ENCODE data around the gene DEFB131A. TPM values are rescaled to one million over a fixed set of nuclear protein-coding genes. Genes with fewer than 3 reads are reported as not detected.
"Not testable (repeated sequence)": the region's sequence is repeated elsewhere in the genome, so short reads cannot be mapped to it uniquely, and the experiment has no call there.

Gene DEFB131A, protein sequence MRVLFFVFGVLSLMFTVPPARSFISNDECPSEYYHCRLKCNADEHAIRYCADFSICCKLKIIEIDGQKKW
- total RNA-seq: not detected

- DNase-seq; H3K4me3 ChIP-seq; H3K9me3 ChIP-seq; intact Hi-C loops (cut with DNase I); H3K27ac ChIP-seq; H3K4me1 ChIP-seq; H3K36me3 ChIP-seq; H3K27me3 ChIP-seq: not testable (repeated sequence)
- 52 to 54% methylated on average over 3 of the region's 3 CpGs for WGBS, 2 donors
Measured at GRCh38 chr4:9444114-9444513, at the start of gene DEFB131A. Gene DEFB131A, plus strand, starts transcription at chr4:9444414. Its CDS starts 120 bp downstream, at chr4:9444534.

DNA sequence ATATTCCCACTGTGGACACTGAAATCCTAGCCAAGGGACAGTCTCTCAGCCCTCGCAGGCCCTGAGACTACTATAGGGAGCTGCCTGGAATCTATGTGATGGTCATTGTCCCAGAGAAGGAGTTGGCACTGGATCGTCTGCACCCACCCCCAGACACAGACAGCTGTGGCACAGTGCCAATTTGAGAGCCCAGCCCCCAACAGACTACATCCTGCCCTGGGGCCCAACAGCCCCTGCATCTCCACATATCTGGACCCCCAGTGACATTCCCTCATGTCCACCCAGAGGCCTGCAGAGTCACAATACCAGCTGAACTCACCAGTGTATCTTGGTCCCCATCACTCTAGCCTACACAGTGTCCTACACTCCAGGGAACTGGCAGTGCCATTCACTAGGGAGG is 38.4 kb upstream of the DEFB131A start:
- H3K36me3 ChIP-seq; intact Hi-C loops (cut with DNase I); H3K9me3 ChIP-seq; H3K27ac ChIP-seq; H3K27me3 ChIP-seq; H3K4me3 ChIP-seq; H3K4me1 ChIP-seq; DNase-seq: not testable (repeated sequence)
- WGBS, 2 donors: 71 to 100% methylated on average over 1 to 2 of the region's 2 CpGs

DNA sequence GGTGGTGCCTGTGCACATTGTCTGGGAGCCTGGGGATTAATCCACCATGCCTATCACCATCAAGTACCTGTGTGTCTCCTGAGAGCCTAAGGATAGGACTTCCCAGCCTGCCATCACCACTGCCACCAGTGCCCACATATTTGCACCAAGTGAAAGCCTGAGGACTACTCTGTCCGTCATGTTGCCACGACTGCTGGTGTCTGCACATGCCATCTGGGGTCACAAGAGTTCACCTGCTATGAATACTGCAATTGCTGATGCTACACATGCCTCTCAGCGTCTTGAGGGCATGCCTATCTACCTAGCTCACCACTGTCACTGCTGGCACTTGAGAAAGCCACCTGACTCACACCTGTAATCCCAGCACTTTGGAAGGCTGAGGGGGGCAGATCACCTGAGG is 37.7 kb upstream of the DEFB131A start:
- intact Hi-C loops (cut with DNase I); H3K36me3 ChIP-seq; H3K27ac ChIP-seq; DNase-seq; H3K27me3 ChIP-seq; H3K9me3 ChIP-seq; H3K4me3 ChIP-seq; H3K4me1 ChIP-seq: not testable (repeated sequence)
- 100% methylated on average over 1 of the region's 3 CpGs; no CpG with 5 or more reads in 1 of the 2 donors for WGBS, 2 donors

DNA sequence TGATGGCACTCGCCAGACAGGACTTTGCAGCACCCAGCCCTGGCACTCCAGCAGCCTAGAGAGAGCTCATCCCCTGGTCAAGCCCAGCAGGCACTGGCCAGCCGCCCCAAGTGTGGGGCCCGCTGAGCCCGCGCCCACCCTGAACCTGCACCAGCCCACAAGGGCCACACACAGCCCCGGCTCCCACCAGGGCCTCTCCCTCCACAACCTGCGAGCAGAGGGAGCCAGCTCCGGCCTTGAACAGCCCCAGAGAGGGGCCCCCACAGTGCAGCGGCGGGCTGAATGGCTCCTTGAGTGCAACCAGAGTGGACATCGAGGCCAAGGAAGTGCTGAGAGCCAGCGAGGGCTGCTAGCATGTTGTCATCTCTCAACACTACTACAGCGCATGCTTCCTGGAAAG is 34.4 kb upstream of the DEFB131A start:
- TF ChIP-seq POLR2A (IDR thresholded peaks at IDR 0.05): no peak
- TF ChIP-seq, protein P1, sequence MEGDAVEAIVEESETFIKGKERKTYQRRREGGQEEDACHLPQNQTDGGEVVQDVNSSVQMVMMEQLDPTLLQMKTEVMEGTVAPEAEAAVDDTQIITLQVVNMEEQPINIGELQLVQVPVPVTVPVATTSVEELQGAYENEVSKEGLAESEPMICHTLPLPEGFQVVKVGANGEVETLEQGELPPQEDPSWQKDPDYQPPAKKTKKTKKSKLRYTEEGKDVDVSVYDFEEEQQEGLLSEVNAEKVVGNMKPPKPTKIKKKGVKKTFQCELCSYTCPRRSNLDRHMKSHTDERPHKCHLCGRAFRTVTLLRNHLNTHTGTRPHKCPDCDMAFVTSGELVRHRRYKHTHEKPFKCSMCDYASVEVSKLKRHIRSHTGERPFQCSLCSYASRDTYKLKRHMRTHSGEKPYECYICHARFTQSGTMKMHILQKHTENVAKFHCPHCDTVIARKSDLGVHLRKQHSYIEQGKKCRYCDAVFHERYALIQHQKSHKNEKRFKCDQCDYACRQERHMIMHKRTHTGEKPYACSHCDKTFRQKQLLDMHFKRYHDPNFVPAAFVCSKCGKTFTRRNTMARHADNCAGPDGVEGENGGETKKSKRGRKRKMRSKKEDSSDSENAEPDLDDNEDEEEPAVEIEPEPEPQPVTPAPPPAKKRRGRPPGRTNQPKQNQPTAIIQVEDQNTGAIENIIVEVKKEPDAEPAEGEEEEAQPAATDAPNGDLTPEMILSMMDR (IDR thresholded peaks at IDR 0.05): no peak
- Histone ChIP-seq H3K4me1 (no peaks in the 10 kb centered on the region), H3K4me3 (no peak overlapping the region), H3K27me3 (no peaks in the 10 kb centered on the region), H3K27ac (no peak overlapping the region), H3K9me3 (no peaks in the 10 kb centered on the region), H3K36me3 (no peaks in the 10 kb centered on the region)
- 100% methylated on average over 1 of the region's 13 CpGs for WGBS, 2 donors
- intact Hi-C loops (cut with DNase I): no loop called here
- no peak for DNase-seq

DNA sequence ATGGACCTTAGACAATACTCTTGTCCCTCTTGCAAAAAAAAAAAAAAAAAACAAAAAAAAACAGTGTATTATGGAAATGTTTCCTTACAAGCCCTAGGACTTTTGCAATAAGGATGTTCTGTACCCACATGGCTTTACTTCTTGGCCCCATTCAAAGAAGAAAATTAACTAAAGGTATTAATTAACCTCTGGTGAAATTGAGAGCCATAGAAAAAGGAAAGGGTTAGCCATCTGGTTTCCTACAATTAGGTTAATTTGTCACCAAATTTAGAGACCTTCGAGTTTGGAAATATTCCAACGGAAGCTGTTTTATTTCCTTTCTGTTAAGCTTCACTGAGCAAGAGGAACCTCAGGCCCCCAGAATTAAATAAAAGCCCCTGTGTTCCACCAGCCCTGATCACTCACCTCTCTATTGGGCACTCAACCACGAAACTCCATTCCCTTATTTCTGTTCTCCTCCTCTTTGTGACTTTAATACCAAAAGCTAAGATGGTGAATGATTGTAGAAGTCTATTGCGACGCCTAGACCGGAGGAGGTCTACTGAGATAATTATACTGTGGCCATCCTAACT is 22.2 kb upstream of the DEFB131A start:
- H3K9me3 ChIP-seq; DNase-seq; H3K27ac ChIP-seq; H3K4me1 ChIP-seq; H3K4me3 ChIP-seq; H3K36me3 ChIP-seq; H3K27me3 ChIP-seq; intact Hi-C loops (cut with DNase I): not testable (repeated sequence)
- 53 to 67% methylated on average over 6 of the region's 6 CpGs for WGBS, 2 donors

- DNase-seq; H3K4me3 ChIP-seq; intact Hi-C loops (cut with DNase I): not testable (repeated sequence)
Measured at GRCh38 chr4:9425916-9426315, 18.3 kb upstream of the DEFB131A start.

DNA sequence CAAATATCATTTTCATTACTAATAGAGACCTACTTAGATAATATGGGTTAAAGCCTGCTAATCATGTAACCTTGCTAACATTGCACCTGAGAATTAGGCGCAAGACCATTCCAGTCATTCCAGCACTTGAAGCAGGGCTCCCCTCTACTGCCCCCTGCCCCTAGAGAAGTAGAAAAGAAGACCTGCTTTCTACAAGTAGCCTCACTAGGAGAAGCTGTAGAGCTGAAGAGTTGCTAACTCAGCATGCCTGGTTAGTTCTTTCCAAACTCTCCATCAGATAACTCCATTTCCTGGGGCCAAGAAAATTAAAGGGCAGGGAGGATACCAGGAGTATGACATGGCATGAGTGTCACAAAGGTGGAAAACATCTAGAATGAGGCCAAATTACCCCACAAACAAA is 14.2 kb upstream of the DEFB131A start:
- intact Hi-C loops (cut with DNase I); DNase-seq; H3K27me3 ChIP-seq; H3K4me1 ChIP-seq; H3K9me3 ChIP-seq; H3K36me3 ChIP-seq; H3K4me3 ChIP-seq; H3K27ac ChIP-seq: not testable (repeated sequence)
- WGBS, 2 donors: 39 to 46% methylated on average over 1 of the region's 1 CpG

More at GRCh38 chr4:9425916-9426315, 18.3 kb upstream of the DEFB131A start:
- WGBS, 2 donors: 41 to 57% methylated on average over 1 of the region's 1 CpG
- not testable (repeated sequence) for H3K27me3 ChIP-seq, H3K4me1 ChIP-seq, H3K36me3 ChIP-seq, H3K27ac ChIP-seq, H3K9me3 ChIP-seq

DNA sequence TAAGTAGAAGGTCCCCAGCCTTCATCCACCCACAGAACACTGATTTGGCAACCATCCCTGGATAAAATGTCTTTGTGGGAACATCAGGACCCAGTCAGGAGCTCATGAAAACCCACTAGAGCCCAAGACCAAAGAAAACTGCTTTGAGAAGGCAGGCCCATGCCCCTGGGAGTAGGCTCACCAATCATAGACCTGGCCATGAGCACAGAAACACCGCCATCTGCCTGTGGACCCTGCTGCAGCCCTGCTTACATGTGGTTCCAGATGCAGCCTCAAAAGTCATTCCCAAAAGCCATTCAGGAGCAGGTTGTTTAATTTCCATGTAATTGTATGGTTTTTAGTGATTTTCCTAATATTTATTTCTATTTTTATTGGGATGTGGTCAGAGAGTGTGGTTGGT is 10.9 kb upstream of the DEFB131A start:
- H3K27ac ChIP-seq; H3K4me3 ChIP-seq; H3K9me3 ChIP-seq; H3K36me3 ChIP-seq; H3K4me1 ChIP-seq; intact Hi-C loops (cut with DNase I); H3K27me3 ChIP-seq; DNase-seq: not testable (repeated sequence)
- 67 to 80% methylated on average over 1 of the region's 1 CpG for WGBS, 2 donors

DNA sequence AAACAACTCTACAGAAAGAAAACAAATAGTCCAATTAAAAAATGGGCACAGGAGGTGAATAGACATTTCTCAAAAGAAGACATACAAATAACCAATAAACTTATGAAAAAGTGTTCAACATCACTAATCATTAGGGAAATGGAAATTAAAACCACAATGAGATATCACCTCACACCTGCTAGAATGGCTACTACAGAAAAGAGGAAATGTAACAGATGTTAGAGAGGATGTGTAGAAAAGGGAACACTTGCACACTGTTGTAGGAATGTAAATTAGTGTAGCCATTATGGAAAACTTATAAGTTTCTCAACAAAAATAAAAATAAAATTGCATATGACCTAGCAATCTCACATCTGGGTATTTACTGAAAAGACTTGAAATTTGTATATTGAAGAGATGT is 7.5 kb upstream of the DEFB131A start:
- H3K27ac ChIP-seq; H3K27me3 ChIP-seq; intact Hi-C loops (cut with DNase I); H3K4me3 ChIP-seq; H3K4me1 ChIP-seq; H3K9me3 ChIP-seq; H3K36me3 ChIP-seq; DNase-seq: not testable (repeated sequence)

GRCh38 chr4:9442355-9442754 is 1.9 kb upstream of the DEFB131A start:
- intact Hi-C loops (cut with DNase I); H3K27me3 ChIP-seq; H3K9me3 ChIP-seq; DNase-seq; H3K27ac ChIP-seq; H3K4me1 ChIP-seq; H3K4me3 ChIP-seq; H3K36me3 ChIP-seq: not testable (repeated sequence)
- WGBS, 2 donors: 56 to 63% methylated on average over 4 of the region's 4 CpGs

DNA sequence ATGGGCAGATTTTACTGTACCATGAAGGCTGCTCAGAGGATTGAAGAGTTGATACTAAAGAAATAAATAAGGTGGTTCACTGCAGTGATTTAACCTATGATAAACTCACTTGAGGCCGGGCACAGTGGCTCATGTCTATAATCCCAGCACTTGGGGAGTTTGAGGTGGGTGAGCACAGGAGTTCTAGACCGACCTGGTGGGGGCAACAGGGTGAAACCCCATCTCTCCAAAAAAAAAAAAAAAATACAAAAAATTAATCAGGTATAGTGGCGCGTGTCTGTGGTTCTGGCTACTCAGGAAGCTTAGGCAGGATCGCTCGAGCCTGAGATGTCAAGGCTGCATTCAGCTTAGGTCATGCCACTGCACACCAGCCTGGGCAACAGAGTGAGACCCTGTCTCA is 467 bp downstream of the DEFB131A start:
- H3K27me3 ChIP-seq; DNase-seq; H3K4me1 ChIP-seq; H3K36me3 ChIP-seq; H3K4me3 ChIP-seq; H3K27ac ChIP-seq; H3K9me3 ChIP-seq; intact Hi-C loops (cut with DNase I): not testable (repeated sequence)
- WGBS, 2 donors: 71 to 85% methylated on average over 5 to 6 of the region's 6 CpGs

GRCh38 chr4:9452251-9452650 is 8.0 kb downstream of the DEFB131A start:
- H3K4me1 ChIP-seq; H3K9me3 ChIP-seq; H3K4me3 ChIP-seq; H3K36me3 ChIP-seq; intact Hi-C loops (cut with DNase I); H3K27me3 ChIP-seq; DNase-seq; H3K27ac ChIP-seq: not testable (repeated sequence)
- 58 to 72% methylated on average over 10 of the region's 10 CpGs for WGBS, 2 donors

GRCh38 chr4:9454284-9454683 is 10.1 kb downstream of the DEFB131A start:
- intact Hi-C loops (cut with DNase I); H3K36me3 ChIP-seq; H3K4me1 ChIP-seq; H3K27me3 ChIP-seq; H3K27ac ChIP-seq; H3K4me3 ChIP-seq; H3K9me3 ChIP-seq; DNase-seq: not testable (repeated sequence)
- 62 to 74% methylated on average over 3 to 5 of the region's 6 CpGs for WGBS, 2 donors

Measured in esophagus squamous epithelium (tissue), 5 donors.